GM18867 (cell line): ENCODE data around the gene RUBCNL.

ENCODE experiments used
- ATAC-seq: cut with Tn5 transposase; IDR thresholded peaks from one replicate; pipeline ENCODE4 v1.9.1; 2021; ENCODE audit warnings: mild to moderate bottlenecking, moderate library complexity; ENCODE audit not compliant: unreplicated experiment

Gene RUBCNL

DNA sequence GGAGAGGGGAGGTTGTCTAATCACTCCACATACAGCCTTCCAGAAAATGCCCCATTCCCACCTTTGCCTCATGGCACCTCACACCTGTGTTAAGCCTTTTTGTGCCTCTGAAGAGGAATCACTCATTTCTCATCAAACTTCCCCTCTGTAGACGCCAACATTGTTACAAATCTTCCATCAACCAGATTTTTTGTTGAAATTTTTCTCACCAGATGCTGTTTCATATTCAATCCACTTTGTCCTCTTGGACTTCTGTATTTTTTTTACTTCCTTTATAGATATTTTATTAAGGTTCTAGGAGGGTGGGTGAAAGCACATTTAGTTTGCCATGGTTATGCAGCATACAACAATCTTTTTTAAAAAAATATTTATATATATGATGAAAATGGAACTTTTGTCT lies 74.0 kb downstream of the RUBCNL start:
- ATAC-seq, result no peak

DNA sequence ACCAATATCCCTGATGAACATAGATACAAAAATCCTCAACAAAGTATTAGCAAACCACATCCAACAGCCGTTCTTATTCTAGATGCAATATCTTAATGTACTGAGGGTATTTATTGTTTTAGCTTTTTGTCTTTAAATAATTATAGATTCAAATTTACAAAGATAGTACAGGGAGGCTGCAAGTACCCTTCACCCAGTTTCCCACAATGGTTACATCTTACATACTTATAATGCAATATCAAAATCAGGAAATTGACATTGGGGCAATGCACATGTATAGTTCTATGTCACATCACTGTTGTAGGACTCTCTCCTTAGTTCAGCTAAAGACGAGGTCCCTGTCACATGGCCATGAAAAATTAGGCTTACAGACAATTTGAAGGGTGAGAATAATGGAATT lies 75.8 kb downstream of the RUBCNL start:
- ATAC-seq, result no peak

DNA sequence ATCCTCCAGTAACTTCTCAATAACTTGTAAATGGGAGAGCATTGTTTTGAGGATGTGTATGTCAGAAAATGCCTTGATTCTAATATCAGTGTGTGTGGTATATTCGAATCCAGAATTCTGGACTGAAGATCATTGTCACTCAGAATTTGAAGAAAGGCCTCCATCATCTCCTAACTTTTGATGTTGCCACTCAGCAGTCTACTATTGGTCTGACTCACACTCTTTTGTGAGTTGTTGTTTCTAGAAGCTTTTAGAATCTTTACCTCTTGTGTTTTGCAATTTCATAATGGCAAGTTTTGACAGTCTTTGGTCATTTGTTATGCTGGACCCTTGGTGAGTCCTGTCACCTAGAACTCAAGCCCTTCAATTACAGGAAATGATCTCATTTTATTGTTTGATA lies 77.0 kb downstream of the RUBCNL start:
- no peak for ATAC-seq

DNA sequence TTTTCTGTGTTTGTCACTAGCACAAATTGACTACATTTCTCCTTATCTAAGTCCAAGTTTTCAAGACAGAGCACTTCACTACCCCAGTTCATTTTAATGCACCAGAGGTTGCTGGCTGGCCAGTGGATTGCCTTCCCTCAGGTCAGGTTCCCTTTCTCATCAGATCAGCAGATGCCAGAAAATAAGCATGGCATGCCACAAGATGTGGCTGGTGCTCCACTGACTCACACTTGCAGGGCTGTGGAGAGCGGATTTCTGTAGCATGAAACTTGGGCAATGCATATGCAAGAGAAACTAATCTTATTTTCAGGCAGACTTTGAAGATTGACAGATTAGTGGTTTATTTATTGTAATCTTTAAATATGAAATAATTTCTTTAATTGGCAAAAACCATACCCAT lies 79.5 kb downstream of the RUBCNL start:
- ATAC-seq, result no peak

DNA sequence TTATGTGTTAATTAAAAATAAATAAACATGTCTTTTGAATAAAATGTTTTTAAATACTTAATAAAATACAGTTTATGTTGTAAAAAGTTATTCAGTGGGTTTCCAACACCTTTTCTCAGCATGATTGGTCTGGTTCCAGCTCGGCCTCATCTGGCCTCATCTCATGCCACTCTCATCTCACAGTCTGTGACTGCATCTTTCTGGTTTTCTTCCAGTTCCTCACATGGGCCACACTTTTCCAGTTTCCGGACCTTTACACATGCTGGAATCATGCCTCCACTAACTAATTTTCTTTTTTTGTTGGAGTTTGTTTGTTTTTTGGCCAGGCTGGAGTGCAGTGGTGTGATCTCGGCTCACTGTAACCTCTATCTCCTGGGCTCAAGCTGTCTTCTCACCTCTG lies 82.5 kb downstream of the RUBCNL start:
- no peak for ATAC-seq

DNA sequence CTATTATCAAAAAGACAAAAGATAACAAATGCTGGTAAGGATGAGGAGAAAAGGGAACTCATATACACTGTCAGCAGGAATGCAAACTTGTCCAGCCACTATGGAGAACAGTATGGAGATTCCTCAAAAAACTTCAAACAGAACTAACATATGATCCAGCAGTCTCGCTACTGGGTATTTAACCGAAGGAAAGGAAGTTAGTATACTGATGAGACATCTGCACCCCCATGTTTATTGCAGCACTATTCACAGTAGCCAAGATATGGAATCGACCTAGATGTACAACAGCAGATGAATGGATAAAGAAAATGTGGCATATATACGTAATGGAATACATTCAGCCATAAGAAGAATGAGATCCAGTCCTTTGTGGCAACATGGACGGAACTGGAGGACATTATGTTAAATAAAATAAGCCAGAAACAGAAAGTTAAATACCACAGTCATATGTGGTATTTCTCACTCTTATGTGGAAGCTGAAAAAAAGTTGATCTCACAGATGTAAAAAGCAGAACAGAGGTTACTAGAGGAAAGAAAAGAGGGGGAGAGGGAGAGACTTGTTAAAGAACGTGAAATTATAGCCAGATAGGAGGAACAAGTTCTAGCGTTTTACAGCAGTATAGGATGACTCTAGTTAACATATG lies 83.2 kb downstream of the RUBCNL start:
- ATAC-seq, result peak; percentile 49

DNA sequence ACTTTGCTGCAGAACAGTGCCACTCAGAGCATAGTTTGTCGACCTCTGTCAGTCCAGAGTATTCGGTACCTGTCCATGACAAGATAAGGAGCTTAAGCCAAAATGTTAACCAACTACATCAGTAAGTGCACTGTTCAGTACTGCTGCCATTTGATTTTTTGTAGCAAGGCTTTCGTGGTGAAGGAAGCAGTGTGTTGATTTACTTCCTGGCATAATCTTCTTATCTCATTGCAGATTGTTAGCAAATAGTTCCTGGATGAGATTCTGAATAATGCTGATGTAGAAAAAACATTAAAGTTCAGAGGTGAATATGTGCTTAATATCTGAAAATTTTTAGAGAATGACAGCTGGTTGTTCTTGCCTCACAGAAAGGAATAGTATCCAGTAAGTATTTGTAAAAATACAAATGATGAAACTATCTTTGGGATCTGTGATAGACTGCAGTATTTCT lies 89.7 kb downstream of the RUBCNL start:
- no peak for ATAC-seq

DNA sequence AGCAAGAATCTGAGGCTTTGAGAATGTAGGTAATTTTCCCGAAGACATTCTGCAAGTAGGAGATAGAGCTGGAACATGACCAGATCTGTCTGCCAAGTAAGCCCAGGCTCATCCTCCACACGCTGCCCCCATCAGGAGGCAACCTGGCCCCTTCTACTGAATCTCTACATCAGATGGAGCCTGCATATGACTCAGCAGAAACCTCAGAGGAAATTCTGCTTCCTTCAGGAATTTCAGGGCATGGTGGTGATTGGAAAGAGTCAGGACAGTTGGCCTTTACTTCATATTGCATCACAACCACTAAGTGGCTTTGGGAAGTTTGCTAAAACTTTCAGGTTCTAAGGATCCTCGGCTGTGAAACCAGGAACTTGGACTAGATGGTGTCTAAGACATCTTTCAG lies 90.1 kb downstream of the RUBCNL start:
- ATAC-seq, result no peak

DNA sequence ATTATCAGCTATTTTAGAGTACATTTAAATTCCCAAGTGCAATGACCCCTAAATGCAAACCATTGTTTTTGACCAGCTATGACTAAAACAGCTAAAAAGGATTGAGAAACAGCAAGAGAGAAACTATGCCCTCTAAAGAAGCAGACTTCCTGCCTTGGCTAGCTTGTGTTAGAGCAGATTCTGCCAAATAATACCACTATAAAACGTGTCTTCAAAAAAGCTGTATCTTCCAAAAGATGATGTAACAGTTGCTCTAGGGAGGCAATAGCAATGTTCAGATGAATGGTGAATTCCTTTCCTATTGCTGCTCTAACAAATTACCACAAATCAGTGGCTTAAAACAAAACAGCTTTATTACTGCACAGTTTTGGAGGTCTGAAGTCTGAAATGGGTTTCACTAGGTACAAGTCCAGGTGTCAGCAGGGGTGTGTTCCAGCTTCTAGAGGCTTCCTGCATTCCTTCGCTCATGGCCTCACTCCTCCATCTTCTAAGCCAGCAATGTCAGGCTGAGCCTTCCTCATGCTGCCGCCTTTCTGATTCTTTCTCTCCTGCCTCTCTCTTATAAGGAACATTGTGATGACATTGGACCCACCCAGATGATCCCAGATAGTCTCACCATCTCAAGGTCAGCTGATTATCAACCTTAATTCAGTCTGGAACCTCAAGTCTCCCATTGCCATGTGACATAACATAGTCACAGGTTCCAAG lies 90.8 kb downstream of the RUBCNL start:
- peak; percentile 33 for ATAC-seq

DNA sequence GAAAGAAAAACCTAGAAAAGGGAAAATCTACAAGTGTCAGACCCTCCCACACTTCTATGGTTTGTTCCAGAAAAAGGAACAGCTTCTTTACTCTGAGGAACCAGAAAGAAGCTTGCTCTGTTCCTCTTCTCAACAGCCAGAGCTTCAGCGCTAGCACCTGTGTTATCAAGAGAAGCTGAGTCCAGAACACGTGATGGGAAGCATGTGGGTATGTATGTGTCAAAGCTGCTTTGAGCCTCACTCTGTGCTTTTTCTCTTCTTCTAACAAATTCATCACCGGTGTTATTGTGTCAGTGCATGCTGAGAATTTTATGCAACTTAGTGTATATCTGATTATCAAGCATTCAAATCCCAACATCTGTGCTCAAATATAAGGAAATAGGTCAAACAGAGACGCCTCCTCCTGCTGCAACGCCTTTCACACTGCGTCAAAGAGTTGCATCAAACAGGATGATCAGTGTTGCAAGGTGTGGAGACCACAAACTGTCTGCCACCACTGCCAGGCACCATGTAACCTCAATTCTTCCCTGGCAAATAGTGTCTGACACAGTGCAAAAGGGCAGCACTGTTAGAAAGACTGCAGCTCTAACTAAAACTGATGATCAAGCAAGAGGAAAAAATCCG lies 91.4 kb downstream of the RUBCNL start:
- peak; percentile 79 for ATAC-seq

DNA sequence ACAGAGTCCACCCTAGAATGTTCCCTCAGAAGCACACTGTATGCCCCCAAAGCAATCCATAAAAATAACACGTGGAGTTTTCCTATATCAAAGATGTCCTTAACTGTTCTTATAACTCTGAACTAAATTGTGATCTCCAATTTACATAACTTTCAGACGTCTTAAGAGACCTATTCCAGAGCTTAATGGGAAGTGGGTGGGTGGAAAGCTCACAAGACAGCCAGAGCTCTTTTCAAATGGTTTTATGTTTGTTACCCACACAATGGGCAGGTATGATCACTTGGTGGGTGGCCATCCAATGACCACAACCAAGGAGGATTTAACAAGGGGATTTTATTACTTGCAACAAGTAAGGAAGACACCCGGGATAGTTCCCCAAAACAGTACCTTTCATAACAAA lies 93.6 kb downstream of the RUBCNL start:
- ATAC-seq, result no peak
